BE2C (cell line): ENCODE measurements around the gene TYRO3.
"Not testable (repeated sequence)": the region's sequence is repeated elsewhere in the genome, so short reads cannot be mapped to it uniquely, and the experiment has no call there.

Experiments
- DNase-seq: peaks from one replicate; pipeline ENCODE4 v3.0.0-alpha.2; 2020
- H3K27me3 ChIP-seq: fragments of 250-450 bp; sonication (Bioruptor Pico); 2 replicates; pipeline ENCODE4 v1.5.1; 2020; ENCODE audit warnings: mild to moderate bottlenecking
- H3K36me3 ChIP-seq: fragments of 250-450 bp; sonication (Bioruptor Pico); 2 replicates; pipeline ENCODE4 v1.5.1; 2020; ENCODE audit warnings: mild to moderate bottlenecking
- H3K4me1 ChIP-seq: fragments of 250-450 bp; sonication (Bioruptor Pico); 2 replicates; pipeline ENCODE4 v1.5.1; 2020
- H3K4me3 ChIP-seq: 2 replicates; pipeline ENCODE4 v1.5.1; 2011; ENCODE audit warnings: low read depth, low read length
- H3K9me3 ChIP-seq: fragments of 250-450 bp; sonication (Bioruptor Pico); 2 replicates; pipeline ENCODE4 v1.5.1; 2020
- CTCF ChIP-seq: IDR thresholded peaks from 2 replicates; pipeline ENCODE4 v1.5.1; 2012; ENCODE audit warnings: mild to moderate bottlenecking, low read depth, low read length

The TYRO3 gene

GRCh38 chr15:41581110-41581509 is 22.1 kb downstream of the TYRO3 start:
- no peak for DNase-seq
- no peaks in the 10 kb centered on the region for H3K4me1 ChIP-seq
- no peaks in the 10 kb centered on the region for H3K9me3 ChIP-seq
- H3K36me3 ChIP-seq = peaks cover 4% of the 10 kb centered on the region
- H3K27me3 ChIP-seq = no peaks in the 10 kb centered on the region
- peak; percentile 8; the same call in 1 of the 2 replicates for TF ChIP-seq CTCF
- H3K4me3 ChIP-seq = no peak overlapping the region

DNA sequence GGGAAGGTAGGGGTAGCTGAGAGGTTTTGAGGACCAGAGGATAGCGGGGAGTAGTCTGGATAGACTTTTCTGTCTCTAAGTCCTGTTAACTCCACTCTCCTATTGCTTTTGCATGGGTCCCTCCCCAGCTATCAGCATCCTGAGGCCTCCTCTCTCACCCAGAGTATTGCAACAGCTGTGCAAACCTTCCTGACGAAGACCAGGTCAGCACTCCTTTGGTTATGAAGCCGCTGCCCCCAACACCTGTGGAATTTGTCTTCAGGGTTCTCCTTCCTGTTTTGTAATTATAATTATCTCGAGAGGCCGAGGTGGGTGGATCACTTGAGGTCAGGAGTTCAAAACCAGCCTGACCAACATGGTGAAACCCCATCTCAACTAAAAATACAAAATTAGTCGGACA is 24.8 kb downstream of the TYRO3 start:
- DNase-seq = no peak
- Histone ChIP-seq H3K4me1 (no peaks in the 10 kb centered on the region), H3K36me3 (no peaks in the 10 kb centered on the region; the same call in 1 of the 2 replicates), H3K4me3 (no peak overlapping the region), H3K27me3 (no peaks in the 10 kb centered on the region), H3K9me3 (no peaks in the 10 kb centered on the region)
- TF ChIP-seq CTCF = no peak

GRCh38 chr15:41584636-41585126 is 25.7 kb downstream of the TYRO3 start:
- no peaks in the 10 kb centered on the region for H3K9me3 ChIP-seq
- no peaks in the 10 kb centered on the region for H3K36me3 ChIP-seq
- no peak for TF ChIP-seq CTCF
- H3K27me3 ChIP-seq = no peaks in the 10 kb centered on the region
- peak overlapping the region; percentile 64 for H3K4me3 ChIP-seq
- no peak for DNase-seq
- no peaks in the 10 kb centered on the region for H3K4me1 ChIP-seq

GRCh38 chr15:41585127-41586047 is 26.4 kb downstream of the TYRO3 start:
- no peaks in the 10 kb centered on the region for H3K9me3 ChIP-seq
- DNase-seq = peak; percentile 68
- no peaks in the 10 kb centered on the region for H3K27me3 ChIP-seq
- no peaks in the 10 kb centered on the region for H3K4me1 ChIP-seq
- no peaks in the 10 kb centered on the region for H3K36me3 ChIP-seq
- H3K4me3 ChIP-seq = peak overlapping the region; percentile 64
- TF ChIP-seq CTCF = peak; percentile 59

DNA sequence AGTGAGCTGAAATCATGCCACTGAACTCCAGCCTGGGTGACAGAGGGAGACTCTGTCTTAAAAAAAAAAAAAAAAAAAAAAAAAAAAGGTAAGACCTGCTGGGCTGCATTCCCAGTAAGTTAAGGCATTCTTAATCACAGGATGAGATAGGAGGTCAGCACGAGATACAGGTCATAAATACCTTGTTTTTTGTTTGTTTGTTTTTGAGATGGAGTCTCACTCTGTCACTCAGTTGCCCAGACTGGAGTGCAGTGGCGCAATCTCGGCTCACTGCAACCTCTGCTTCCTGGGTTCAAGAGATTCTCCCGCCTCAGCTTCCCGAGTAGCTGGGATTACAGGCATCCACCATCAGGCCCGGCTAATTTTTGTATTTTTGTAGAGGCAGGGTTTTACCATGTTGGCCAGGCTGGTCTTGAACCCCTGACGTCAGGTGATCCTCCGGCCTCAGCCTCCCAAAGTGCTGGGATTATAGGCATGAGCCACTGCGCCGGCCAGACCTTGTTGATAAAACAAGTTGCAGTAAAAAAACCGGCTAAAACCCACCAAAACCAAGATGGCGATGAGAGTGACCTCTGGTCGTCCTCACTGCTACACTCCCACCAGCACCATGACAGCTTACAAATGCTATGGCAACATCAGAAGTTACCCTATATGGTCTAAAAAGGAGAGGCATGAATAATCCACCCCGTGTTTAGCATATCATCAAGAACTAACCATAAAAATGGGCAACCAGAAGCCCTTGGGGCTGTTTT is 27.7 kb downstream of the TYRO3 start:
- not testable (repeated sequence) for DNase-seq, H3K36me3 ChIP-seq, H3K4me1 ChIP-seq, H3K27me3 ChIP-seq, H3K4me3 ChIP-seq, H3K9me3 ChIP-seq

GRCh38 chr15:41589018-41589417 is 30.0 kb downstream of the TYRO3 start:
- H3K4me1 ChIP-seq, H3K27me3 ChIP-seq, H3K36me3 ChIP-seq, DNase-seq, H3K9me3 ChIP-seq, H3K4me3 ChIP-seq: not testable (repeated sequence)

DNA sequence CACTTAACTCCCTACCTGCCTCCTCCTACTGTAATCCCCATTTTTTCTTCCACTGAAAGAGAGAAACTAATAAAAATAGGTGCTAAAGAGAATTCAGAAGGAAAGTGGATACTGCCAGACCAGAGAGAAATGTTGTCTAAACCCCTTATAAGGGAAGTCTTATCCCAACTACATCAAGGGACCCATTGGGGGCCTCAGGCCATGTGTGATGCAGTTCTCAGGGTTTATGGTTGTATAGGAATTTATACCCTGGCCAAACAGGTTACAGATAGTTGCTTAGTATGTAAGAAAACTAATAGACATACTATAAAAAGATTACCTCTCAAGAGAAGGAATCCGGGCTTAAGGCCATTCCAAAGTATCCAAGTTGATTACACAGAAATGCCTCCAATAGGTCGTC is 30.6 kb downstream of the TYRO3 start:
- not testable (repeated sequence) for H3K27me3 ChIP-seq, H3K4me1 ChIP-seq, H3K36me3 ChIP-seq, DNase-seq, H3K9me3 ChIP-seq, H3K4me3 ChIP-seq

DNA sequence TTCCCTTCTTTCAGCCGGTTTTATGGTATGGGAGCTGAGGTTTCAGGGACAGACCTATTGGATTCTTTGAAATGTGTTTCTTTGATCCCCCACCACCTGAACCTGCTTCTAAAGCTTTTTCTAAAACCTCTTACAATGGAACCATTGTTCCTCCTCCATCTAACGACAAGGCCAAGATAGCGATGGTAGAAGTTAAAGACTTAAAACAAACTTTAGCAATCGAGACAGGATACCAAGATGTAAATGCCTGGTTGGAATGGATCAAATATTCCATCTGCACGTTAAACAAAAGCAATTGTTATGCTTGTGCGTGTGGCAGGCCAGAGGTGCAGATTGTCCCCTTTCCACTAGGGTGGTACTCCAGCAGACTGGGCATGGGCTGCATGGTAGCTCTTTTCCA is 32.2 kb downstream of the TYRO3 start:
- not testable (repeated sequence) for H3K4me3 ChIP-seq, H3K36me3 ChIP-seq, H3K9me3 ChIP-seq, H3K4me1 ChIP-seq, H3K27me3 ChIP-seq, DNase-seq

DNA sequence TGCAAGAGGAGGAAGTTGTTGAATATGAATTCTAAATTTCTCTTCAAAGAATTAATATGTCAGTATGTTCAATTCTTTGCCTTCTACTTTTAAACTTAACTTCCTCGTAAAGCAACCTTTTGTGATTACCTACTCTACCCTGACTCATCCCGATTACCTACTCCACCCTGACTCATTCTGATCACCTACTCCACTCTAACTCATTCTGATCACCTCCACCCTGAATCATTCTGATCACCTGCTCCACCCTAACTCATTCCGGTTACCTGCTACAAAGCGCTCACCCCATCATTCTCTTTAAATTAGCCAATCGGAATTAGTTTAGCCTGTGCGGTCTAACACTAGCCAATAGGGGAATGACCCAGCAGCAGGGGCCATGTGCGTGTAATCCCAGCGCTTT is 33.7 kb downstream of the TYRO3 start:
- H3K4me3 ChIP-seq, H3K9me3 ChIP-seq, H3K4me1 ChIP-seq, H3K27me3 ChIP-seq, DNase-seq, H3K36me3 ChIP-seq: not testable (repeated sequence)
